HG03196 (cell line): ENCODE results near the gene HTR2B.
"Not testable (repeated sequence)": the region's sequence is repeated elsewhere in the genome, so short reads cannot be mapped to it uniquely, and the experiment has no call there.

Experiments used
- ATAC-seq: cut with Tn5 transposase; IDR thresholded peaks from one replicate; pipeline ENCODE4 v1.9.1; 2021; ENCODE audit not compliant: unreplicated experiment

Gene HTR2B

GRCh38 chr2:231094736-231095346 is 30.0 kb downstream of the HTR2B start:
- no peak for ATAC-seq

- no peak for ATAC-seq
Observed at GRCh38 chr2:231093933-231094332, 30.9 kb downstream of the HTR2B start.

GRCh38 chr2:231088754-231089153 is 36.1 kb downstream of the HTR2B start:
- ATAC-seq: no peak

GRCh38 chr2:231084565-231084964 is 40.3 kb downstream of the HTR2B start:
- ATAC-seq: no peak

GRCh38 chr2:231069379-231070054 is 55.3 kb downstream of the HTR2B start:
- no peak for ATAC-seq

- no peak for ATAC-seq
Observed at GRCh38 chr2:231068525-231069222, 56.2 kb downstream of the HTR2B start.

- not testable (repeated sequence) for ATAC-seq
Observed at GRCh38 chr2:231067531-231067930, 57.3 kb downstream of the HTR2B start.

- ATAC-seq: no peak
Observed at GRCh38 chr2:231065966-231066365, 58.9 kb downstream of the HTR2B start.

GRCh38 chr2:231063347-231063746 is 61.5 kb downstream of the HTR2B start:
- ATAC-seq: no peak

- no peak for ATAC-seq
Observed at GRCh38 chr2:231062776-231063175, 62.1 kb downstream of the HTR2B start.

GRCh38 chr2:231059756-231060155 is 65.1 kb downstream of the HTR2B start:
- ATAC-seq: no peak

GRCh38 chr2:231058761-231059550 is 65.9 kb downstream of the HTR2B start:
- no peak for ATAC-seq
